ENCODE measurements around the gene ISM1. TPM values are rescaled to one million over a fixed set of nuclear protein-coding genes. Genes with fewer than 3 reads are reported as not detected.

ISM1 gene
- total and polyA plus RNA-seq, 2 of the 13 experiments (the other 11 are each of a cell fraction or from before 2014, with no cell fraction given): 0.40 to 1.4 TPM

- TF ChIP-seq, protein P1, sequence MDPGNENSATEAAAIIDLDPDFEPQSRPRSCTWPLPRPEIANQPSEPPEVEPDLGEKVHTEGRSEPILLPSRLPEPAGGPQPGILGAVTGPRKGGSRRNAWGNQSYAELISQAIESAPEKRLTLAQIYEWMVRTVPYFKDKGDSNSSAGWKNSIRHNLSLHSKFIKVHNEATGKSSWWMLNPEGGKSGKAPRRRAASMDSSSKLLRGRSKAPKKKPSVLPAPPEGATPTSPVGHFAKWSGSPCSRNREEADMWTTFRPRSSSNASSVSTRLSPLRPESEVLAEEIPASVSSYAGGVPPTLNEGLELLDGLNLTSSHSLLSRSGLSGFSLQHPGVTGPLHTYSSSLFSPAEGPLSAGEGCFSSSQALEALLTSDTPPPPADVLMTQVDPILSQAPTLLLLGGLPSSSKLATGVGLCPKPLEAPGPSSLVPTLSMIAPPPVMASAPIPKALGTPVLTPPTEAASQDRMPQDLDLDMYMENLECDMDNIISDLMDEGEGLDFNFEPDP (CRISPR knock-in tag; conservative IDR thresholded peaks at IDR 0.05): no peak
- TF ChIP-seq SYNCRIP (IDR thresholded peaks at IDR 0.05; ENCODE audit: insufficient read depth, low read depth, low read length) (no peak), WIZ (CRISPR knock-in tag; IDR thresholded peaks at IDR 0.05) (no peak), ZNF205 (CRISPR knock-in tag; IDR thresholded peaks at IDR 0.05) (peak; percentile 98), ZBTB1 (CRISPR knock-in tag; IDR thresholded peaks at IDR 0.05; ENCODE audit: borderline replicate concordance) (no peak), ZNF572 (CRISPR knock-in tag; IDR thresholded peaks at IDR 0.05) (no peak), HCFC1 (IDR thresholded peaks at IDR 0.05; ENCODE audit: low read depth, low read length) (no peak), KLF13 (CRISPR knock-in tag; IDR thresholded peaks at IDR 0.05) (no peak), TEF (CRISPR knock-in tag; IDR thresholded peaks at IDR 0.05) (peak; percentile 48; the same call in 1 of the 2 replicates), ZNF839 (CRISPR knock-in tag; IDR thresholded peaks at IDR 0.05; ENCODE audit: borderline replicate concordance) (no peak), TEAD3 (CRISPR knock-in tag; optimal IDR thresholded peaks at IDR 0.05; ENCODE audit: borderline replicate concordance) (peak; percentile 99), FIP1L1 (IDR thresholded peaks at IDR 0.05; ENCODE audit: borderline replicate concordance, insufficient read depth, low read depth, low read length) (no peak), FLYWCH1 (CRISPR knock-in tag; IDR thresholded peaks at IDR 0.05) (no peak), DMTF1 (CRISPR knock-in tag; IDR thresholded peaks at IDR 0.05) (no peak), ZNF275 (CRISPR knock-in tag; IDR thresholded peaks at IDR 0.05; ENCODE audit: borderline replicate concordance) (peak; percentile 82; the same call in 1 of the 2 replicates), ZNF570 (CRISPR knock-in tag; IDR thresholded peaks at IDR 0.05; ENCODE audit: borderline replicate concordance) (no peak), ZNF10 (CRISPR knock-in tag; IDR thresholded peaks at IDR 0.05; ENCODE audit: borderline replicate concordance, low read depth) (no peak)
- TF ChIP-seq, protein P2, sequence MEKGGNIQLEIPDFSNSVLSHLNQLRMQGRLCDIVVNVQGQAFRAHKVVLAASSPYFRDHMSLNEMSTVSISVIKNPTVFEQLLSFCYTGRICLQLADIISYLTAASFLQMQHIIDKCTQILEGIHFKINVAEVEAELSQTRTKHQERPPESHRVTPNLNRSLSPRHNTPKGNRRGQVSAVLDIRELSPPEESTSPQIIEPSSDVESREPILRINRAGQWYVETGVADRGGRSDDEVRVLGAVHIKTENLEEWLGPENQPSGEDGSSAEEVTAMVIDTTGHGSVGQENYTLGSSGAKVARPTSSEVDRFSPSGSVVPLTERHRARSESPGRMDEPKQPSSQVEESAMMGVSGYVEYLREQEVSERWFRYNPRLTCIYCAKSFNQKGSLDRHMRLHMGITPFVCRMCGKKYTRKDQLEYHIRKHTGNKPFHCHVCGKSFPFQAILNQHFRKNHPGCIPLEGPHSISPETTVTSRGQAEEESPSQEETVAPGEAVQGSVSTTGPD (CRISPR knock-in tag; IDR thresholded peaks at IDR 0.05): no peak
- TF ChIP-seq, protein P3, sequence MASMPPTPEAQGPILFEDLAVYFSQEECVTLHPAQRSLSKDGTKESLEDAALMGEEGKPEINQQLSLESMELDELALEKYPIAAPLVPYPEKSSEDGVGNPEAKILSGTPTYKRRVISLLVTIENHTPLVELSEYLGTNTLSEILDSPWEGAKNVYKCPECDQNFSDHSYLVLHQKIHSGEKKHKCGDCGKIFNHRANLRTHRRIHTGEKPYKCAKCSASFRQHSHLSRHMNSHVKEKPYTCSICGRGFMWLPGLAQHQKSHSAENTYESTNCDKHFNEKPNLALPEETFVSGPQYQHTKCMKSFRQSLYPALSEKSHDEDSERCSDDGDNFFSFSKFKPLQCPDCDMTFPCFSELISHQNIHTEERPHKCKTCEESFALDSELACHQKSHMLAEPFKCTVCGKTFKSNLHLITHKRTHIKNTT (CRISPR knock-in tag; IDR thresholded peaks at IDR 0.05): no peak
- TF ChIP-seq, protein P4, sequence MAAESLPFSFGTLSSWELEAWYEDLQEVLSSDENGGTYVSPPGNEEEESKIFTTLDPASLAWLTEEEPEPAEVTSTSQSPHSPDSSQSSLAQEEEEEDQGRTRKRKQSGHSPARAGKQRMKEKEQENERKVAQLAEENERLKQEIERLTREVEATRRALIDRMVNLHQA (CRISPR knock-in tag; IDR thresholded peaks at IDR 0.05): peak; percentile 74; the same call in 1 of the 2 replicates
Measured at GRCh38 chr20:13243826-13244376, 22.8 kb downstream of the ISM1 start (continued).

All from HepG2 (cell line).